CD1c-positive myeloid dendritic cell (primary cell): ENCODE measurements around the gene CT45A2.
"Not testable (repeated sequence)": the region's sequence is repeated elsewhere in the genome, so short reads cannot be mapped to it uniquely, and the experiment has no call there.

Experiments used
- DNase-seq: peaks from one replicate; pipeline ENCODE4 v3.0.0-alpha.2; 2016; ENCODE audit errors: extremely low spot score

The CT45A2 gene

GRCh38 chrX:135819912-135820311, at the start of gene CT45A2:
Gene CT45A2, minus strand, starts transcription at chrX:135820012. Its CDS starts 3,747 bp downstream, at chrX:135816265.
- DNase-seq: not testable (repeated sequence)

- DNase-seq: not testable (repeated sequence)
These were observed 34.6 kb upstream of the CT45A2 start, which contains the start of gene CT45A8 for GRCh38 chrX:135854438-135854837. Gene CT45A8, minus strand, starts transcription at chrX:135854538. Its CDS starts 3,755 bp downstream, at chrX:135850783.

GRCh38 chrX:135837180-135837579, 17.4 kb upstream of the CT45A2 start, which contains the start of gene CT45A7:
Gene CT45A7, minus strand, starts transcription at chrX:135837280. Its CDS starts 3,747 bp downstream, at chrX:135833533.
- not testable (repeated sequence) for DNase-seq

GRCh38 chrX:135802687-135803086, 17.1 kb downstream of the CT45A2 start, which contains the start of gene CT45A6:
Gene CT45A6, minus strand, starts transcription at chrX:135802787. Its CDS starts 3,794 bp downstream, at chrX:135798993.
- not testable (repeated sequence) for DNase-seq

- DNase-seq: not testable (repeated sequence)
These were observed 34.4 kb downstream of the CT45A2 start, which contains the start of gene CT45A5 for GRCh38 chrX:135785403-135785802. Gene CT45A5, minus strand, starts transcription at chrX:135785503. Its CDS starts 3,774 bp downstream, at chrX:135781729.

GRCh38 chrX:135768091-135768490, 51.7 kb downstream of the CT45A2 start, which contains the start of gene CT45A3:
Gene CT45A3, minus strand, starts transcription at chrX:135768191. Its CDS starts 3,747 bp downstream, at chrX:135764444.
- not testable (repeated sequence) for DNase-seq
